HUES6 (cell line): Measurements from ENCODE around the gene ERBB4.

Experiments used
- H3K27ac ChIP-seq: 2 replicates; pipeline ENCODE4 v1.7.0; 2013; ENCODE audit warnings: low read depth, mild to moderate bottlenecking, low read length, inconsistent platforms
- H3K27me3 ChIP-seq: 2 replicates; pipeline ENCODE4 v1.6.1; 2013; ENCODE audit warnings: low read length; ENCODE audit not compliant: control insufficient read depth, insufficient read depth
- H3K36me3 ChIP-seq: 2 replicates; pipeline ENCODE4 v1.6.1; 2013; ENCODE audit warnings: low read length; ENCODE audit not compliant: control insufficient read depth, insufficient read depth
- H3K4me1 ChIP-seq: 2 replicates; pipeline ENCODE4 v1.6.1; 2013; ENCODE audit warnings: low read length; ENCODE audit not compliant: control insufficient read depth, insufficient read depth
- H3K4me3 ChIP-seq: 2 replicates; pipeline ENCODE4 v1.5.1; 2013; ENCODE audit warnings: low read depth, low read length
- H3K9ac ChIP-seq: one replicate; pipeline ENCODE4 v1.6.1; 2013; ENCODE audit warnings: mild to moderate bottlenecking, low read length
- H3K9me3 ChIP-seq: 2 replicates; pipeline ENCODE4 v1.6.1; 2013; ENCODE audit warnings: low read depth, low read length; ENCODE audit not compliant: control insufficient read depth, insufficient read depth

ERBB4 gene

DNA sequence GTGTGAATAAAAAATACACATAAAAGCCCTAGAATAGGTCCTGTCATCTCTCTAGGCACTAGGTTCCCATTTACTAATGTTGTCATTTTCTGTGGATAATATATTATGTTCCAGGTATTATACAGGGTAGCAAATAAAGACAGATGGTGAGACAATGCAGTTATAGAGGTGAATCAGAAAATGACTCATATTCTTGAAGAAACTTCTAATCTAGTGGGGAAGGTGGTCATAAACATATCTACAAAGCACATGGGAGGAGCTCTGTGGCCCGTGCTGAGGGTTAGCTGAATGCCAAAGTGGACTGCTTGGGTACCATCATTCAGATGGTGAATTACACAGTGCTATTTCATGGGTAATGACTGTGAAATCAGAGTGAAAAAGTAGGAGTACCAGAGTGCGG is 700.9 kb downstream of the ERBB4 start:
- no peak overlapping the region for H3K4me3 ChIP-seq
- no peaks in the 10 kb centered on the region for H3K4me1 ChIP-seq

GRCh38 chr2:211837206-211837605 is 701.4 kb downstream of the ERBB4 start:
- no peaks in the 10 kb centered on the region for H3K27me3 ChIP-seq
- no peak overlapping the region for H3K4me3 ChIP-seq
- no peak overlapping the region for H3K27ac ChIP-seq
- H3K4me1 ChIP-seq = no peaks in the 10 kb centered on the region
- H3K9ac ChIP-seq = no peak overlapping the region
- no peaks in the 10 kb centered on the region for H3K36me3 ChIP-seq
- no peaks in the 10 kb centered on the region for H3K9me3 ChIP-seq

More for the DNA sequence above, 700.9 kb downstream of the ERBB4 start:
- H3K27ac ChIP-seq = no peak overlapping the region
- H3K36me3 ChIP-seq = no peaks in the 10 kb centered on the region
- H3K27me3 ChIP-seq = no peaks in the 10 kb centered on the region
- no peaks in the 10 kb centered on the region for H3K9me3 ChIP-seq
- H3K9ac ChIP-seq = no peak overlapping the region

DNA sequence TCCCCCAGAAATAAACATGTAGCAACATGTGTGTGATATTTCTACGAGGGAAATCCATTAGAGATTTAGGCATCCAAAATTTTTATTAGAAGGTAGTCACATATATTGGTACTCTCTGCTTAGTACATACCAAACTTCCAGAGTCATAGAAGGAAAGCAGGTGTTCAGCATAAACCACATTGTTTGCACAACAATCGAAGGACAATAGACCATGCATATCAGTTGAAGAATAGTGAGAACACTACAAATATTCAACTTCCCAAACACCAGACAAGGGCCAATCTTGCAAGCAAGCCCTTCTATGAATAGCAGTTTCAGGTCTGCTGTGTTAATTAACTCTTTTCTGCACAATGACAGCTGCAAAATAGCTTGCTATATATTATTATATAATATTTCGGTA is 702.2 kb downstream of the ERBB4 start:
- H3K27me3 ChIP-seq = no peaks in the 10 kb centered on the region
- no peaks in the 10 kb centered on the region for H3K9me3 ChIP-seq
- H3K4me3 ChIP-seq = no peak overlapping the region
- H3K27ac ChIP-seq = no peak overlapping the region
- H3K4me1 ChIP-seq = no peaks in the 10 kb centered on the region
- no peak overlapping the region for H3K9ac ChIP-seq
- H3K36me3 ChIP-seq = no peaks in the 10 kb centered on the region

DNA sequence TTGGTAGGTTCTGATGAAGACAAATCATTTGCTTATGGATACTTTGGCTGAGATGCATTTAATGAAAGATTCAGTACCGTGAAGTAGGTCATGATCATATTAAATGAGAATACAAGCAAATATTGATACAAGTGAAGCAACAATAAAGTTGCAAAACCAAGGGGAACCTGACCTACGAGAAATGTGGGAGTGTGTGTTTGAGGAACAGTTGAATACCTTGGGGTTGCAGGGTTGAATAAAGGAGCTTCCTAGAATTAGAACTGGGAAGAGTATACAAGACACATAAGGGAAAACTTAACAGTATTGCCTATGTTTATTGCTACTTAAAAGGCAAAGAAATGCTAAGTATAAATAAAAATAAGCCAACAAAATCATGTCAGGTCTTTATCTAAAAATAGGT is 702.9 kb downstream of the ERBB4 start:
- Histone ChIP-seq H3K27ac (no peak overlapping the region), H3K4me3 (no peak overlapping the region), H3K9ac (no peak overlapping the region), H3K4me1 (no peaks in the 10 kb centered on the region), H3K36me3 (no peaks in the 10 kb centered on the region), H3K27me3 (no peaks in the 10 kb centered on the region), H3K9me3 (no peaks in the 10 kb centered on the region)

GRCh38 chr2:211833582-211834279 is 704.9 kb downstream of the ERBB4 start:
- H3K27me3 ChIP-seq = no peaks in the 10 kb centered on the region
- H3K9ac ChIP-seq = no peak overlapping the region

GRCh38 chr2:211829725-211830124 is 708.9 kb downstream of the ERBB4 start:
- Histone ChIP-seq H3K9ac (no peak overlapping the region), H3K9me3 (no peaks in the 10 kb centered on the region), H3K36me3 (no peaks in the 10 kb centered on the region), H3K4me3 (no peak overlapping the region), H3K27ac (no peak overlapping the region), H3K27me3 (no peaks in the 10 kb centered on the region), H3K4me1 (no peaks in the 10 kb centered on the region)

More at GRCh38 chr2:211833582-211834279, 704.9 kb downstream of the ERBB4 start:
- H3K27ac ChIP-seq = no peak overlapping the region
- no peaks in the 10 kb centered on the region for H3K9me3 ChIP-seq
- H3K36me3 ChIP-seq = no peaks in the 10 kb centered on the region
- H3K4me3 ChIP-seq = no peak overlapping the region
- no peaks in the 10 kb centered on the region for H3K4me1 ChIP-seq

DNA sequence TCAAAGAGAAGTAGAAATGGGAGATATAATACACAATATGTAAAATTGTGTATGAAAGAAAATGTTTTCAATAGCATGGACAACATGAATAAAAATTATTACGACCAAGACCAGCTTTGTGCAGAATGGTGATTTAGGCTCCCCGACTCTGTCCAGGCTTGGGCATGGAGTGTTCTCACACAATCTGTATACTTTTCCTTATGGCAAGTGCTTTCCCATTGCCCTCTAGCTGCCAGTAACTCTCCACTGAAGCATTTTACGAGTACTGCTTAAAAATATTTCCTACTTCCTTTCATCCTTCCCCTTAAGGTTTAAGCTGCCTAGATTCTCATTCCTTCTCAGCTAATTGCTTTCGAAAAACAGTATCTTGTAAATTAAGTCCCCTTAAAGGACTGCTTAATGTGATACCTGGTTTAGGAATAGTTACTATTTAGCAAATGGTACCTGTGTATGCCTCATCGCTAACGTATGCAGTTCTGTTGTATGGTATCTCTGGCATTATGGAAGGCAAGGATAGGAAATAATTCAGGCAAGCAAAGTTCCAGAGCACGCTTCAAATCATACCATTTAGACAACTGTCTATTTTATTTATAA is 714.6 kb downstream of the ERBB4 start:
- Histone ChIP-seq H3K27ac (no peak overlapping the region), H3K9ac (no peak overlapping the region), H3K36me3 (no peaks in the 10 kb centered on the region), H3K27me3 (no peaks in the 10 kb centered on the region), H3K4me3 (no peak overlapping the region), H3K4me1 (no peaks in the 10 kb centered on the region), H3K9me3 (no peaks in the 10 kb centered on the region)

- no peaks in the 10 kb centered on the region for H3K27me3 ChIP-seq
- H3K4me3 ChIP-seq = no peak overlapping the region
- no peak overlapping the region for H3K9ac ChIP-seq
- H3K27ac ChIP-seq = no peak overlapping the region
- no peaks in the 10 kb centered on the region for H3K9me3 ChIP-seq
- H3K4me1 ChIP-seq = no peaks in the 10 kb centered on the region
- no peaks in the 10 kb centered on the region for H3K36me3 ChIP-seq
Observed at GRCh38 chr2:211822686-211823335, 715.8 kb downstream of the ERBB4 start.

GRCh38 chr2:211816754-211817153 is 721.8 kb downstream of the ERBB4 start:
- Histone ChIP-seq H3K27ac (no peak overlapping the region), H3K4me1 (no peaks in the 10 kb centered on the region), H3K9me3 (no peaks in the 10 kb centered on the region), H3K9ac (no peak overlapping the region), H3K4me3 (no peak overlapping the region), H3K36me3 (no peaks in the 10 kb centered on the region), H3K27me3 (no peaks in the 10 kb centered on the region)

GRCh38 chr2:211812587-211812986 is 726.0 kb downstream of the ERBB4 start:
- no peaks in the 10 kb centered on the region for H3K9me3 ChIP-seq
- H3K27me3 ChIP-seq = no peaks in the 10 kb centered on the region
- no peaks in the 10 kb centered on the region for H3K36me3 ChIP-seq
- no peak overlapping the region for H3K27ac ChIP-seq
- H3K9ac ChIP-seq = no peak overlapping the region
- H3K4me3 ChIP-seq = no peak overlapping the region
- H3K4me1 ChIP-seq = no peaks in the 10 kb centered on the region

DNA sequence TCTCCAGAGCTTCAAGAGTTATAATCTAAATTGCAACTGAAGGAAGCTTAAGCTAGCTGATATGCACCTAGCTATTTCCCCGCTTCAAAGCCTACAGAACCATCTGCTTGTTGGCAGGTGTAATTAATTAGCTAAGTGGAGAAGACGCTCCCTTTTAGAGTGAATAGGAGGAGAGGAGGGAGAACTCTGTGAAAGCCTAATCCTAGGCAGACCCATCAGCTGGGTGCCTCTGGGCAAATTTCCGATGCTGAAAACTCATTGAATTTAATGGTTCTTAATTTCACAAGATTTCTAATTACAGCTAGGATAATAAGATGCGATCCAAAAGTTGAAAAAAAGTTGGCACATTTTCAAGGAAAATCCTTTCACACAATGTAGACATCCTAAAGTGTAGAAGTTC is 735.9 kb downstream of the ERBB4 start:
- H3K4me3 ChIP-seq = no peak overlapping the region
- H3K36me3 ChIP-seq = no peaks in the 10 kb centered on the region
- H3K4me1 ChIP-seq = no peaks in the 10 kb centered on the region; the same call in 1 of the 2 replicates
- H3K9me3 ChIP-seq = no peaks in the 10 kb centered on the region
- no peak overlapping the region for H3K27ac ChIP-seq
- H3K9ac ChIP-seq = no peak overlapping the region
- no peaks in the 10 kb centered on the region for H3K27me3 ChIP-seq
